OCI-LY3 (cell line): ENCODE measurements around the gene MKNK1.

Source experiments
- EZH2phosphoT487 ChIP-seq: fragments of 200-600 bp; shearing (Covaris generic); IDR thresholded peaks from 2 replicates; pipeline ENCODE4 v1.6.1; 2018; ENCODE audit warnings: antibody characterized with exemption, mixed run types, low read depth
- TF ChIP-seq, protein P1 (sequence below): fragments of 200-600, 300-600 bp; sonication (generic); IDR thresholded peaks from 2 replicates; pipeline ENCODE4 v1.5.1; 2014; ENCODE audit warnings: antibody characterized with exemption, low read length, low read depth

DNA sequence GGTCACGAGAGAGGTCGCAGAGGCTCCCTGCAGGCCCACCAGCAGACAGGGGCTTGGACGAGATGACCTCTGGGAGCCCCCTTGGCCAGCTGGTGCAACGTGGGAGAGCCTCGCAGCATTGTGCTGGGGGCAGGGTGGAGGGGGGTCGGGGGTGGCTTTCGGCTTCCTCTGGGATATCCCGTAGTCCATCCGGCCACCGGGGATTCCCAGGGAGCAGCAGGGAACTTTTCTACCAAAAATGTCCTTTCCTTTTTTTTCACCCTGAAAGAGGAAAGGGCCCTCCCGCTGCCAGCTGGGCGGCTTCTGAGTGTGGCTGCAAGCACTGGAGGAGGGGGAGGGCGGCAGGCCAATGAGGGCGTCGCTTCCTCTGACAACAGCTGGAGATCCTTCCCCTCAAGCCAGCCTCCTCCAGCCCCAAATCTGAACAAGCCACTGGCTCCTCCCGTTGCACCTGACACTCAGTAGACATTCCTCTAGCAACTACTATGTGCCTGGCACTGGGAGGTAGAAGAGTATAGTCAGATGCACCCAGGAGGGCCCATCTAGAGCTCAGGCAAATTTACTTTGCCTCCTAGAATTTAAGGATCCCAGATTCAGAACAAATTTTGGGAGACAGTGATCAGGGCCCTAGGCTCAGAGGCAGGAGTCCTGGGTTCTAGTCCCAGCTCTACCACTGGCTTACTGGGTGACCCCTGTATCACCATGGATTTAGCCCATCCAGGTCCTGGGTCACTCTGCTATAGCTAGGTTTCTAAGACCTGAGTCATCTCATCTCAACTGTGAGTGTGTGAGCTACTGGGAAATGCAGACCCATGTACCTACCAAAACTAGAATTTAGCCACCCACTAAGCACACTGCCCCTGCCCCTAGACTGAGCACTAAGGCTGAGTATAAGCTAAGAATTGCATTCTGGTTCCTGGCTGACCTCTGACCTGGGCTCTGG, 9.9 kb upstream of the MKNK1 start:
- TF ChIP-seq, protein P1, sequence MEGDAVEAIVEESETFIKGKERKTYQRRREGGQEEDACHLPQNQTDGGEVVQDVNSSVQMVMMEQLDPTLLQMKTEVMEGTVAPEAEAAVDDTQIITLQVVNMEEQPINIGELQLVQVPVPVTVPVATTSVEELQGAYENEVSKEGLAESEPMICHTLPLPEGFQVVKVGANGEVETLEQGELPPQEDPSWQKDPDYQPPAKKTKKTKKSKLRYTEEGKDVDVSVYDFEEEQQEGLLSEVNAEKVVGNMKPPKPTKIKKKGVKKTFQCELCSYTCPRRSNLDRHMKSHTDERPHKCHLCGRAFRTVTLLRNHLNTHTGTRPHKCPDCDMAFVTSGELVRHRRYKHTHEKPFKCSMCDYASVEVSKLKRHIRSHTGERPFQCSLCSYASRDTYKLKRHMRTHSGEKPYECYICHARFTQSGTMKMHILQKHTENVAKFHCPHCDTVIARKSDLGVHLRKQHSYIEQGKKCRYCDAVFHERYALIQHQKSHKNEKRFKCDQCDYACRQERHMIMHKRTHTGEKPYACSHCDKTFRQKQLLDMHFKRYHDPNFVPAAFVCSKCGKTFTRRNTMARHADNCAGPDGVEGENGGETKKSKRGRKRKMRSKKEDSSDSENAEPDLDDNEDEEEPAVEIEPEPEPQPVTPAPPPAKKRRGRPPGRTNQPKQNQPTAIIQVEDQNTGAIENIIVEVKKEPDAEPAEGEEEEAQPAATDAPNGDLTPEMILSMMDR = no peak
- no peak for TF ChIP-seq EZH2phosphoT487
